ENCODE measurements around the gene COPRS.

Gene COPRS

GRCh38 chr17:31858642-31859486, at the start of gene COPRS:
Gene COPRS (minus strand): TSS chr17:31859244. CDS start chr17:31859199, 45 bp downstream.
- Histone ChIP-seq H3K9me3 (ENCODE audit: severe bottlenecking) (no peaks in the 10 kb centered on the region), H3K4me3 (ENCODE audit: low read depth, low read length) (peak within 1 kb of the TSS; percentile 60), H3K27me3 (ENCODE audit: insufficient read depth, low read depth, severe bottlenecking) (no peaks in the 10 kb centered on the region), H3K27ac (peak within 1 kb of the TSS; percentile 71), H3K36me3 (peaks cover 39% of the 10 kb centered on the region)
- peak; percentile 91 for DNase-seq
- no peak for TF ChIP-seq CTCF (IDR thresholded peaks at IDR 0.05; ENCODE audit: low read depth, low read length)

GRCh38 chr17:31908386-31908785, 49.3 kb upstream of the COPRS start:
- H3K9me3 ChIP-seq (ENCODE audit: severe bottlenecking): no peaks in the 10 kb centered on the region
- H3K4me3 ChIP-seq (ENCODE audit: low read depth, low read length): no peak overlapping the region
- H3K27ac ChIP-seq: no peak overlapping the region
- TF ChIP-seq CTCF (IDR thresholded peaks at IDR 0.05; ENCODE audit: low read depth, low read length): no peak
- H3K36me3 ChIP-seq: no peaks in the 10 kb centered on the region
- no peaks in the 10 kb centered on the region for H3K27me3 ChIP-seq (ENCODE audit: insufficient read depth, low read depth, severe bottlenecking)
- DNase-seq: no peak

- no peaks in the 10 kb centered on the region for H3K36me3 ChIP-seq
- no peak for TF ChIP-seq CTCF (IDR thresholded peaks at IDR 0.05; ENCODE audit: low read depth, low read length)
- DNase-seq: no peak
- H3K27ac ChIP-seq: no peak overlapping the region
- H3K4me3 ChIP-seq (ENCODE audit: low read depth, low read length): no peak overlapping the region
- no peaks in the 10 kb centered on the region for H3K9me3 ChIP-seq (ENCODE audit: severe bottlenecking)
- H3K27me3 ChIP-seq (ENCODE audit: insufficient read depth, low read depth, severe bottlenecking): no peaks in the 10 kb centered on the region
Measured at GRCh38 chr17:31907342-31907962, 48.4 kb upstream of the COPRS start.

- no peak for TF ChIP-seq CTCF (IDR thresholded peaks at IDR 0.05; ENCODE audit: low read depth, low read length)
- H3K9me3 ChIP-seq (ENCODE audit: severe bottlenecking): no peaks in the 10 kb centered on the region
- DNase-seq: no peak
- no peaks in the 10 kb centered on the region for H3K27me3 ChIP-seq (ENCODE audit: insufficient read depth, low read depth, severe bottlenecking)
- H3K27ac ChIP-seq: no peak overlapping the region
- peaks cover 11% of the 10 kb centered on the region for H3K36me3 ChIP-seq
- no peak overlapping the region for H3K4me3 ChIP-seq (ENCODE audit: low read depth, low read length)
Measured at GRCh38 chr17:31903401-31903800, 44.4 kb upstream of the COPRS start.

- no peak for DNase-seq
- TF ChIP-seq CTCF (IDR thresholded peaks at IDR 0.05; ENCODE audit: low read depth, low read length): no peak
- no peak overlapping the region for H3K27ac ChIP-seq
- H3K27me3 ChIP-seq (ENCODE audit: insufficient read depth, low read depth, severe bottlenecking): no peaks in the 10 kb centered on the region
- H3K4me3 ChIP-seq (ENCODE audit: low read depth, low read length): no peak overlapping the region
- peaks cover 18% of the 10 kb centered on the region for H3K36me3 ChIP-seq
- H3K9me3 ChIP-seq (ENCODE audit: severe bottlenecking): no peaks in the 10 kb centered on the region
Measured at GRCh38 chr17:31902693-31903092, 43.6 kb upstream of the COPRS start.

Data from WERI-Rb-1 (cell line).